BLaER1 treated with 17β-estradiol and CSF1 and Interleukin-3, amounts not matched to agents 10 nM and 100 nM (cell line): Measurements from ENCODE around the gene FRYL.
A peak's percentile ranks its signal among the peaks of the same experiment; 100 is the strongest.

Experiments
- H3K27ac ChIP-seq, 11 experiments: shearing (Covaris generic); formaldehyde crosslinking; 2 replicates each; pipeline ENCODE4 v1.8.1; 2022
- H3K27me3 ChIP-seq, 11 experiments: shearing (Covaris generic); formaldehyde crosslinking; 2 replicates each; pipeline ENCODE4 v1.8.1; 2022
- H3K36me3 ChIP-seq, 11 experiments: shearing (Covaris generic); formaldehyde crosslinking; 2 replicates each; pipeline ENCODE4 v1.8.1; 2022
- H3K4me1 ChIP-seq, 10 experiments: shearing (Covaris generic); formaldehyde crosslinking; 2 replicates each; pipeline ENCODE4 v1.8.1; 2022
- H3K4me2 ChIP-seq, 11 experiments: shearing (Covaris generic); formaldehyde crosslinking; 2 replicates each; pipeline ENCODE4 v1.8.1; 2022
- H3K4me3 ChIP-seq, 10 experiments: shearing (Covaris generic); formaldehyde crosslinking; 2 replicates each; pipeline ENCODE4 v1.8.1; 2022
- H3K9ac ChIP-seq, 11 experiments: shearing (Covaris generic); formaldehyde crosslinking; 2 replicates each; pipeline ENCODE4 v1.8.1; 2022
- H3K9me3 ChIP-seq, 11 experiments: shearing (Covaris generic); formaldehyde crosslinking; replicated peaks in 1 of 11; 2 replicates each; pipeline ENCODE4 v1.8.1; 2022
- H4K20me1 ChIP-seq, 11 experiments: shearing (Covaris generic); formaldehyde crosslinking; 2 replicates each; pipeline ENCODE4 v1.8.1; 2022
- Cebpa-rat ChIP-seq, 11 experiments: shearing (Covaris generic); IDR thresholded peaks; 2 replicates each; pipeline ENCODE4 v1.8.1; 2022

FRYL gene

GRCh38 chr4:48602763-48603162 is 177.3 kb downstream of the FRYL start:
- Histone ChIP-seq H3K9me3 (no peaks in the 10 kb centered on the region), H3K27me3 (no peaks in the 10 kb centered on the region), H3K4me3 (no peak overlapping the region), H3K36me3 (peaks cover 33 to 96% (median 72%) of the 10 kb centered on the region in 11 experiments), H3K4me2 (no peak overlapping the region), H4K20me1 (no peaks in the 10 kb centered on the region; a peak in 2 of 22 replicates), H3K27ac (no peak overlapping the region), H3K4me1 (no peaks in the 10 kb centered on the region), H3K9ac (no peak overlapping the region)
- TF ChIP-seq Cebpa-rat (IDR thresholded peaks at IDR 0.05), result no peak

GRCh38 chr4:48602222-48602621 is 177.9 kb downstream of the FRYL start:
- Histone ChIP-seq H3K27me3 (no peaks in the 10 kb centered on the region), H4K20me1 (no peaks in the 10 kb centered on the region; a peak in 2 of 22 replicates), H3K36me3 (peaks cover 34 to 96% (median 72%) of the 10 kb centered on the region in 11 experiments), H3K4me3 (no peak overlapping the region), H3K27ac (no peak overlapping the region), H3K9ac (no peak overlapping the region), H3K4me1 (no peaks in the 10 kb centered on the region), H3K4me2 (no peak overlapping the region), H3K9me3 (no peaks in the 10 kb centered on the region)
- TF ChIP-seq Cebpa-rat (IDR thresholded peaks at IDR 0.05), result no peak

GRCh38 chr4:48596336-48596735 is 183.7 kb downstream of the FRYL start:
- H4K20me1 ChIP-seq, result no peaks in the 10 kb centered on the region; a peak in 1 of 22 replicates
- no peak overlapping the region for H3K27ac ChIP-seq
- H3K4me2 ChIP-seq, result no peak overlapping the region
- no peak for TF ChIP-seq Cebpa-rat (IDR thresholded peaks at IDR 0.05)
- peaks cover 38 to 95% (median 73%) of the 10 kb centered on the region in 11 experiments for H3K36me3 ChIP-seq
- no peaks in the 10 kb centered on the region for H3K27me3 ChIP-seq
- no peaks in the 10 kb centered on the region for H3K9me3 ChIP-seq
- H3K4me3 ChIP-seq, result no peak overlapping the region
- H3K9ac ChIP-seq, result no peak overlapping the region
- peaks cover 0 to 11% (median 5%) of the 10 kb centered on the region in 10 experiments; a peak in 5 of 20 replicates for H3K4me1 ChIP-seq

GRCh38 chr4:48594180-48594579 is 185.9 kb downstream of the FRYL start:
- Histone ChIP-seq H3K4me3 (no peak overlapping the region), H4K20me1 (0 out of 22 replicates have a peak, but pooled peaks cover 0 to 2% (median 0%) of the 10 kb centered on the region in 11 experiments), H3K27ac (no peak overlapping the region), H3K9ac (no peak overlapping the region), H3K36me3 (peaks cover 45 to 96% (median 78%) of the 10 kb centered on the region in 11 experiments), H3K4me1 (peaks cover 6 to 22% (median 12%) of the 10 kb centered on the region in 10 experiments; a peak in 16 of 20 replicates), H3K27me3 (no peaks in the 10 kb centered on the region), H3K4me2 (0 out of 22 replicates have a peak overlapping the region, but pooled peaks of 1 of the 11 experiments have one; percentile 28), H3K9me3 (no peaks in the 10 kb centered on the region)
- no peak for TF ChIP-seq Cebpa-rat (IDR thresholded peaks at IDR 0.05)

GRCh38 chr4:48591372-48591771 is 188.7 kb downstream of the FRYL start:
- peaks cover 9 to 39% (median 25%) of the 10 kb centered on the region in 10 experiments; a peak in 17 of 20 replicates for H3K4me1 ChIP-seq

GRCh38 chr4:48590884-48591283 is 189.2 kb downstream of the FRYL start:
- H3K4me1 ChIP-seq, result peaks cover 9 to 39% (median 25%) of the 10 kb centered on the region in 10 experiments; a peak in 17 of 20 replicates
- no peaks in the 10 kb centered on the region for H3K27me3 ChIP-seq
- no peak overlapping the region for H3K9ac ChIP-seq
- H3K36me3 ChIP-seq, result peaks cover 60 to 95% (median 80%) of the 10 kb centered on the region in 11 experiments
- no peak for TF ChIP-seq Cebpa-rat (IDR thresholded peaks at IDR 0.05)
- no peak overlapping the region for H3K27ac ChIP-seq
- H3K9me3 ChIP-seq, result no peaks in the 10 kb centered on the region
- H3K4me3 ChIP-seq, result no peak overlapping the region
- peaks cover 0 to 11% (median 0%) of the 10 kb centered on the region in 11 experiments; a peak in 2 of 22 replicates for H4K20me1 ChIP-seq
- no peak overlapping the region for H3K4me2 ChIP-seq

More at GRCh38 chr4:48591372-48591771, 188.7 kb downstream of the FRYL start:
- peaks cover 0 to 11% (median 0%) of the 10 kb centered on the region in 11 experiments; a peak in 2 of 22 replicates for H4K20me1 ChIP-seq
- no peaks in the 10 kb centered on the region for H3K9me3 ChIP-seq
- H3K4me2 ChIP-seq, result no peak overlapping the region
- H3K9ac ChIP-seq, result no peak overlapping the region
- no peak overlapping the region for H3K4me3 ChIP-seq
- H3K36me3 ChIP-seq, result peaks cover 55 to 95% (median 76%) of the 10 kb centered on the region in 11 experiments
- H3K27me3 ChIP-seq, result no peaks in the 10 kb centered on the region
- H3K27ac ChIP-seq, result no peak overlapping the region
- no peak for TF ChIP-seq Cebpa-rat (IDR thresholded peaks at IDR 0.05)

- Histone ChIP-seq H4K20me1 (peaks cover 0 to 11% (median 0%) of the 10 kb centered on the region in 11 experiments; a peak in 2 of 22 replicates), H3K4me1 (peaks cover under 1 to 39% (median 20%) of the 10 kb centered on the region in 10 experiments; a peak in 17 of 20 replicates), H3K27me3 (no peaks in the 10 kb centered on the region), H3K9ac (no peak overlapping the region), H3K36me3 (peaks cover 69 to 95% (median 80%) of the 10 kb centered on the region in 11 experiments), H3K27ac (peak overlapping the region in 2 of 11 experiments; percentile 14 to 39; a peak in 3 of 22 replicates), H3K4me2 (peak overlapping the region in 7 of 11 experiments; percentile 39 to 77 (median 67); a peak in 13 of 22 replicates), H3K4me3 (no peak overlapping the region), H3K9me3 (no peaks in the 10 kb centered on the region)
- TF ChIP-seq Cebpa-rat (IDR thresholded peaks at IDR 0.05), result no peak
Measured at GRCh38 chr4:48589098-48589445, 191.0 kb downstream of the FRYL start.

- peaks cover 0 to 39% (median 20%) of the 10 kb centered on the region in 10 experiments; a peak in 16 of 20 replicates for H3K4me1 ChIP-seq
- H3K36me3 ChIP-seq, result peaks cover 72 to 95% (median 82%) of the 10 kb centered on the region in 11 experiments
- H3K27ac ChIP-seq, result peak overlapping the region in 5 of 11 experiments; percentile 13 to 39 (median 17); a peak in 3 of 22 replicates
- H3K9ac ChIP-seq, result 0 out of 22 replicates have a peak overlapping the region, but pooled peaks of 1 of the 11 experiments have one; percentile 16
- H3K9me3 ChIP-seq, result no peaks in the 10 kb centered on the region
- peaks cover 0 to 11% (median 0%) of the 10 kb centered on the region in 11 experiments; a peak in 2 of 22 replicates for H4K20me1 ChIP-seq
- H3K27me3 ChIP-seq, result no peaks in the 10 kb centered on the region
- TF ChIP-seq Cebpa-rat (IDR thresholded peaks at IDR 0.05), result no peak
- no peak overlapping the region for H3K4me3 ChIP-seq
- H3K4me2 ChIP-seq, result peak overlapping the region in 8 of 11 experiments; percentile 11 to 77 (median 66); a peak in 15 of 22 replicates
Measured at GRCh38 chr4:48588230-48589097, 191.6 kb downstream of the FRYL start.

- Histone ChIP-seq H3K4me3 (no peak overlapping the region), H3K27ac (no peak overlapping the region), H3K9me3 (no peaks in the 10 kb centered on the region), H3K4me2 (no peak overlapping the region), H3K9ac (no peak overlapping the region), H3K27me3 (no peaks in the 10 kb centered on the region), H4K20me1 (peaks cover 0 to 11% (median 0%) of the 10 kb centered on the region in 11 experiments; a peak in 2 of 22 replicates), H3K4me1 (peaks cover 0 to 29% (median 20%) of the 10 kb centered on the region in 10 experiments; a peak in 16 of 20 replicates), H3K36me3 (peaks cover 80 to 98% (median 87%) of the 10 kb centered on the region in 11 experiments)
- no peak for TF ChIP-seq Cebpa-rat (IDR thresholded peaks at IDR 0.05)
Measured at GRCh38 chr4:48585401-48585800, 194.7 kb downstream of the FRYL start.
